PC-9 (cell line): ENCODE data around the gene DUSP16.

Experiments
- CTCF ChIP-seq: fragments of 200-600 bp; sonication (generic); conservative IDR thresholded peaks from 2 replicates; pipeline ENCODE4 v1.6.1; 2017; ENCODE audit warnings: mixed run types, antibody characterized with exemption, mild to moderate bottlenecking, moderate library complexity
- EZH2 ChIP-seq: fragments of 200-600 bp; sonication (generic); IDR thresholded peaks from 2 replicates; pipeline ENCODE4 v1.8.0; 2017; ENCODE audit warnings: antibody characterized with exemption, low read depth

- TF ChIP-seq EZH2 (no peak), CTCF (no peak)
Measured at GRCh38 chr12:12599750-12600643, 37.3 kb upstream of the DUSP16 start.
